Medulla oblongata (tissue), 1 donor: ENCODE data around the gene P2RX5.

ENCODE experiments used
- DNase-seq: peaks from one replicate; pipeline ENCODE4 v3.0.0-alpha.2; 2015; ENCODE audit errors: extremely low spot score

The P2RX5 gene

GRCh38 chr17:3657588-3657869 lies 38.4 kb downstream of the P2RX5 start:
- no peak for DNase-seq

GRCh38 chr17:3656755-3657587 lies 39.0 kb downstream of the P2RX5 start:
- no peak for DNase-seq

GRCh38 chr17:3656353-3656752 lies 39.6 kb downstream of the P2RX5 start:
- no peak for DNase-seq

DNA sequence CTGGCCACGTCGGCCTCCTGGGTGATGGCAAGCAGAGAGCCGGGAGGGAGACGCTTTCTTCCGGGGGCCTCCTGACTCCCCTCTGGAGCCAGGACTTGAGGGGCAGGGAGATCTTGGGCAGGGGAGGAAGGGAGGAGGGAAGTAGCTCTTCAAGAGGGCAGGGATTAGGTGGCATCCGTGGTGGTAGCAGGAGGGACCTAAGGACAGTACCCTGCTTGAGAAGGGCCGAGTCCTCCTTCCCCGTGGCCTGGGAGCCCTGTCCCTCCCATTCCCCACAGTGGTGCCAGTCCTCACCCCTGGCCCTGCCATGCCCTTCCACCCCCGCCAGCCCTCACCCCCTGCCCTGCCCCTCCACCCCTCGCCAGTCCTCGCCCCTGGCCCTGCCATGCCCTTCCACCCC lies 40.2 kb downstream of the P2RX5 start:
- DNase-seq, result no peak

DNA sequence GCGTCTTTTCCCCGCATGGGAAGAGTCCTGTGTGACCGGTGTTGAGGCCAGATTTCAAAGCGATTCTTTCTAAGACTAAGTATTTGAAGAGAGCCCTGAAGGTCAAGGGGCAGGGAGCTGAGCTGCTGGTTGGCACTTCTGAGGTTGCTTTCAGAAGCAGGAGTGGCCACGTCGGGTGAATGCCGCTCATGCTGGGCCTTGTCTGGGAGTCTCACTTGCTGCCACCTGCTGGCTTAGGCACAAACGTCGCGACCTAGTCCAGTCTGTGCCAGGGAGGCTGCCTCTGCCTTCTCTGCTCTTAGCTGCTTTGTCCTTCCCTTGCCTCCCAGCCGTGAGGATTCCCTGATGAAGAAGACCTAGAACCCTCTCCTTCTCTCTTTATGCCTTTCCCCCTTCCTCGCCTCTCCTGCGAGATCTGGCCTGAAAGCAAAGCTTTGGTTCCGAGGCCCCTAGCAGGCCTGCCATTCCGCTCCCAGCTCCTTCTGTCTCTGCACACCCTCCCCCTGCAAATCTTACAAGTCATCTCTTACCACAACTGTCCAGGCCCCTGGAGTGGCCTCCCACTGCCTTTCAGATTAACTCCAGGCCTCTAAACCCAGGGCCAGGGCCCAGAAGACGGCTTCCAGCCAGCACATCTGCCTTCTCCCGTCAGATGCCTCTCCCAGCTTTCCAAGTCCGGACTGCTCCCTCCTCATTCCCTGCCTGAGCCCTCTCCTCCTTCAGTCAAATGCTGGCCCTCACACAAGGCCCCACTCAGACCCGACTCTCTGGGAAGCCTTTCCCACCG lies 48.0 kb downstream of the P2RX5 start:
- DNase-seq, result peak; percentile 73

- DNase-seq, result no peak
Measured at GRCh38 chr17:3647251-3647650, 48.7 kb downstream of the P2RX5 start.

DNA sequence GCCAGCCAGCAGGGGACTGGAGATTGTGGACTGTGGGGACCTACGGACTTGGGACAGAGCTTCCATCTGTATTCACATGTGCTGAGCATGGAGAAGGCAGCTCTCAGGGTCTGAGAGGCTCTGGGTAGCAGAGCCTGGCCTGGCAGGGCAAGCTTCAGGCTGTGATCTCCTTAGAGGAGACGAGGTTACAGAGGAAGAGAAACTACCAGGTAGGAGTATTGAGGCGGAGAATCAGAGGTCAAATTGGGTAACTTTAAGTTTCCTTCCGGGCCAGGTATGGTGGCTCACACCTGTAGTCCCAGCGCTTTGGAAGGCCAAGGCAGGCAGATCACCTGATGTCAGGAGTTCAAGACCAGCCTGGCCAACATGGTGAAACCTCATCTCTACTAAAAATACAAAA lies 50.6 kb downstream of the P2RX5 start:
- no peak for DNase-seq

DNA sequence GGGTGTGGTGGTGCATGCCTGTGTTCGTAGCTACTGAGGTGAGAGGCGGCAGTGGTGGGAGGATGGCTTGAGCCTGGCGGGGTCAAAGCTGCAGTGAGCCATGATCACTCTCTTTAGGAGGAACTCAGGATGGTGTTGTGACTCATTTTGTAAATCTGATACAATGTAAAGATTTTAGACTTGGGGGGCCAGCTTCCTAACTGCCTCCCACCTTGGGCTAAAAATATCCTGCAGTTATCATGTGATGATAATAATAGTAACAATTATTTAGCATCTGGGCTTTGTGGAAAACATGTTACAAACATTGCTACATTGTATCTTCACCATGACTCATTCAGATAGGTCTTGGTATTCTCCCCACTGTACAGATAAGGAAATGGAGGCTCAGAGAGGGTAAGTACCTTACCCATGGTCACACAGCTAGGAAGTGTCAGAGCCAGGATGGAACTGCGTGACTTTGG lies 52.0 kb downstream of the P2RX5 start:
- no peak for DNase-seq

GRCh38 chr17:3641717-3642486 lies 54.1 kb downstream of the P2RX5 start:
- no peak for DNase-seq

DNA sequence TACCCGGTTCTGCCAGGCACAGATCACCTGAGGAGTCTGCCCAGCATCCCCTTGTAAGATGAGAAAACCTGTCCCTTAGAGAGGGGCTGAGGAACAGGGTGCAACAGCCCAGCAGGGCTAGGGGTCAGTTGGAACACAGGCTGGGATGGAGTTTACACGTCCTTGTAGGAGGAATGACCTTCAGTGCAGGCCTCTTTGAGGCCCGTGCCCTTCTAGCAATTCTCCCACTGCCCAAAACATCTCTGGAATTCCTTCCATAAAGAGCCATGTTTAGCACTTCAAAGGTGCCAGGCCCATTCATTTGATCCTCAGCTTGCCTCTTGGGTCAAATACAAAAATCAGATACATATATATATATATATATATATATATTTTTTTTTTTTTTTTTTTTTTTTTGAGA lies 54.9 kb downstream of the P2RX5 start:
- DNase-seq, result no peak

GRCh38 chr17:3639981-3640596 lies 55.9 kb downstream of the P2RX5 start:
- DNase-seq, result peak; percentile 60

DNA sequence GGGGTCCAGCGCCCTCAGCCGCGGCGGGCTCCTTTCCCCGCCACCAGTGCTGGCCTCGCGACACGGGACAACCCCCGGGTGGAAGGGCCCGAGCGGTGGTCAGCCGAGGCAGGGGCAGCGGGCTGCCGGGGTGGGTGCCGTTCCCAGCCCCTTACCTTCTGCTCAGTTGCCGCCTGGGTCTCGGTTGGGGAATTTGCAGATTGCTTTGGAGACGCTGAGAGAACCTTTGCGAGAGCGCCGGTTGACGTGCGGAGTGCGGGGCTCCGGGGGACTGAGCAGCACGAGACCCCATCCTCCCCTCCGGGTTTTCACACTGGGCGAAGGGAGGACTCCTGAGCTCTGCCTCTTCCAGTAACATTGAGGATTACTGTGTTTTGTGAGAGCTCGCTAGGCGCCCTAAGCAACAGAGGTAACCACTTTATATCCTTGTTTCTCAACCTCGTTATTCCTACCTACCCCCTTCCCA lies 59.0 kb downstream of the P2RX5 start:
- DNase-seq, result no peak

GRCh38 chr17:3636154-3636907 lies 59.6 kb downstream of the P2RX5 start, which contains the start of the genes CTNS and SHPK:
TSS of gene CTNS (plus strand) at chr17:3636760. CDS start at chr17:3640207, 3,447 bp downstream.
TSS of gene SHPK (minus strand) at chr17:3636250. CDS start at chr17:3636219, 31 bp downstream.
- peak; percentile 99 for DNase-seq

DNA sequence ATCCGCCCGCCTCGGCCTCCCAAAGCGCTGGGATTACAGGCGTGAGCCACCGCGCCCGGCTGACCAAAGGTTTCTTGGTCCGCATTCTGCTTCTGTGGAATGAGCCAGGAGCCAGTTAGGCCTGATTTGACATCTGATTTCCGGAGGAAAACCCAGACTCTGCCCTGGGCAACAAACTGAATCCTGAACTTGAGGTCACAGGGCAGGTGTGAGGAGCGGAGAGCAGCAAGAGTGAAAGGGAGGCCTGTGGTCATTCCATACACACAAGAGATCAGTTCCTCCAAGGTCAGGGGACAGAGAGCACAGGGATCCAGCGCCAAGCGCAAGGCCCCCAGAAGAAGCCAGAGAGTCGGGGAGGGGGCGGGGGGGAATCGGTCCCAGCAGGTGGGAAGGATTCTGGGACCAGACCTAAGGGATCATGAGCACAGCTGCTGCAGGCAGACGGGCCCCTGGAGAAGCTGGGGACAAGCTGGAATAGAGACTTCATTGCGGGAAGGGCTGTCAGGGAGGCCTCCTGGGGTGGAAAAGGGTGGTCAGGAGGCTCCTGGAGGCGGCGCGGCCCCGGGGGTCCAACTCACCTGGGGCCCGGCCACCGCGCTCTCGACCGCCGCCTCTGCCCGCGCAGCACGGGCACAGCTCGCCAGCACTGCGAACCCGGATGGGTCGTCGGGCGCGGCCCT lies 60.3 kb downstream of the P2RX5 start:
- DNase-seq, result no peak

GRCh38 chr17:3632287-3632686 lies 63.7 kb downstream of the P2RX5 start:
- DNase-seq, result no peak

DNA sequence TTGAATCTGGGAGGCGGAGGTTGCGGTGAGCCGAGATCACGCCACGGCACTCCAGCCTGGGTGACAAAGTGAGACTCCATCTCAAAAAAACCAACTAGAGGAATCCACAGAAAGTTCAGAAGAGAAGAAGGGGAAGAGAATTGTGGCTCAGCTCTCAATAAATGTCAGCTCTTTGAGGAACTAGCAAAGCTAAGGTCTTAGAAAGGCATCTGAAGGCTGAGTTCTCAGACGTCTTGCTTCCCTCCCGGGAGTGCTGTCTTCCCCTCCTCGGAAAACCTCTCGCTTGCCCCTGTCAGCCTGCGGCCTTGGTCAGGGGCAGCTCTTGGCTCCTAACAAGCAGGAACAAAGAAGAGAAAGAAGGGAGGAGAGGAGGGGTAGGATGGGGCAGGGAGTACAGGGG lies 65.2 kb downstream of the P2RX5 start:
- peak; percentile 33 for DNase-seq

- no peak for DNase-seq
Measured at GRCh38 chr17:3627769-3628167, 68.2 kb downstream of the P2RX5 start.

- no peak for DNase-seq
Measured at GRCh38 chr17:3626831-3627768, 68.9 kb downstream of the P2RX5 start.
